22Rv1 (cell line): ENCODE data around the gene PLSCR3.

Experiments
- H3K27ac ChIP-seq: fragments of 450-650 bp; 2 replicates; pipeline ENCODE4 v1.5.1; 2017
- ZFX ChIP-seq: fragments of 450-650 bp; IDR thresholded peaks from 2 replicates; pipeline ENCODE4 v1.6.1; 2017; ENCODE audit warnings: antibody characterized with exemption, borderline replicate concordance
- TF ChIP-seq, protein P1 (sequence below): fragments of 450-650 bp; IDR thresholded peaks from 2 replicates; pipeline ENCODE4 v1.5.1; 2017; ENCODE audit warnings: mild to moderate bottlenecking

The PLSCR3 gene

GRCh38 chr17:7432296-7432695, 38.0 kb upstream of the PLSCR3 start:
- TF ChIP-seq ZFX, result no peak
- TF ChIP-seq, protein P1, sequence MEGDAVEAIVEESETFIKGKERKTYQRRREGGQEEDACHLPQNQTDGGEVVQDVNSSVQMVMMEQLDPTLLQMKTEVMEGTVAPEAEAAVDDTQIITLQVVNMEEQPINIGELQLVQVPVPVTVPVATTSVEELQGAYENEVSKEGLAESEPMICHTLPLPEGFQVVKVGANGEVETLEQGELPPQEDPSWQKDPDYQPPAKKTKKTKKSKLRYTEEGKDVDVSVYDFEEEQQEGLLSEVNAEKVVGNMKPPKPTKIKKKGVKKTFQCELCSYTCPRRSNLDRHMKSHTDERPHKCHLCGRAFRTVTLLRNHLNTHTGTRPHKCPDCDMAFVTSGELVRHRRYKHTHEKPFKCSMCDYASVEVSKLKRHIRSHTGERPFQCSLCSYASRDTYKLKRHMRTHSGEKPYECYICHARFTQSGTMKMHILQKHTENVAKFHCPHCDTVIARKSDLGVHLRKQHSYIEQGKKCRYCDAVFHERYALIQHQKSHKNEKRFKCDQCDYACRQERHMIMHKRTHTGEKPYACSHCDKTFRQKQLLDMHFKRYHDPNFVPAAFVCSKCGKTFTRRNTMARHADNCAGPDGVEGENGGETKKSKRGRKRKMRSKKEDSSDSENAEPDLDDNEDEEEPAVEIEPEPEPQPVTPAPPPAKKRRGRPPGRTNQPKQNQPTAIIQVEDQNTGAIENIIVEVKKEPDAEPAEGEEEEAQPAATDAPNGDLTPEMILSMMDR, result no peak
- H3K27ac ChIP-seq, result no peak overlapping the region

GRCh38 chr17:7431231-7431630, 36.9 kb upstream of the PLSCR3 start:
- no peak overlapping the region for H3K27ac ChIP-seq
- TF ChIP-seq, protein P1, result no peak
- TF ChIP-seq ZFX, result no peak

DNA sequence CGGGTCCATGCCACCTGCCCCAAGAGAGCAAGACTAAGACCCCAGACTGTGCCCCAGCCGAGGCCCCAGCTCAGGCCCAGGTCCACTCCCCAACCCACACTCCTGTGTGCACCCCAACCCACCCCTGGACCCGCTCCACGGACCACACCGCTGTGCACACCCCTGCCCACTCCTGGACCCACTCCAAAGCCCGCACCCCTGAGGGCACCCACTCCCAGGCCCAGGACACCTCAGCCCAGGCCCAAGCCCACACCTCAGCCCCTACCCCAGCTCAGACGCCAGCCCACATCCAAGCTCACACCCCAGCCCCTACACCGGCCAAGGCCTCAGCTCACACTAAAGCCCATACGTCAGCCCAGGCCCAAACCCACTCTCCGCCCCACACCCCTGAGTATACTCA, 35.4 kb upstream of the PLSCR3 start:
- no peak overlapping the region for H3K27ac ChIP-seq
- no peak for TF ChIP-seq ZFX
- TF ChIP-seq, protein P1, result no peak

- TF ChIP-seq ZFX, result no peak
- TF ChIP-seq, protein P1, result no peak
- no peak within 1 kb of the TSS for H3K27ac ChIP-seq
These were observed 34.2 kb upstream of the PLSCR3 start, which contains the start of gene SPEM3 for GRCh38 chr17:7428557-7428956. TSS of gene SPEM3 (plus strand) at chr17:7428857. CDS start at chr17:7428903, 46 bp downstream.

GRCh38 chr17:7427549-7427948, 33.2 kb upstream of the PLSCR3 start:
- H3K27ac ChIP-seq, result no peak overlapping the region
- TF ChIP-seq, protein P1, result no peak
- no peak for TF ChIP-seq ZFX

DNA sequence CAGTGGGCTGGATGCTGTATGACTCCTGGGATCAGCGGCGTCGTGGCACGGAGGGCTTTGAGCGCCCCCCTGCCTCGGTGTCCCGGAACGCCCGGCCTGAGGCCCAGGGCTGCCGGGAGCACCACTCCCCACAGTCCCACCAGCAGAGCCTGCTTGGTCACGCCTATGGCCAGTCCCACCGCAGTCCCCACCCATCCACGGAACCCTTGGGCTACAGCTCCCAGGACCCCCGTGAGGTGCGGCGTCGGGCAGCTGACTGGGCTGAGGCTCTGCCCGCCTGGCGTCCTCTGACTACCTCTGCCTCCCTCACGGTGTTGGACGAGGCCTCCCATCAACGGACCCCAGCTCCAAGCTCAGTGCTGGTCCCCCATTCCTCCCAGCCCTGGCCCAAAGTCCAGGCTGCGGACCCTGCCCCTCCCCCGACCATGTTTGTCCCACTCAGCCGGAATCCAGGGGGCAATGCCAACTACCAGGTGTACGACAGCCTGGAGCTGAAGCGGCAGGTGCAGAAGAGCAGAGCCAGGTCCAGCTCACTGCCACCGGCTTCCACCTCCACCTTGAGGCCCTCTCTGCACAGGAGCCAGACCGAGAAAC, 32.7 kb upstream of the PLSCR3 start:
- no peak overlapping the region for H3K27ac ChIP-seq
- TF ChIP-seq ZFX, result no peak
- TF ChIP-seq, protein P1, result no peak

GRCh38 chr17:7426203-7426863, 32.0 kb upstream of the PLSCR3 start:
- no peak for TF ChIP-seq ZFX
- TF ChIP-seq, protein P1, result no peak
- no peak overlapping the region for H3K27ac ChIP-seq
